ENCODE results near the gene DKK1.

The DKK1 gene

GRCh38 chr10:52284416-52285013 lies 29.6 kb upstream of the DKK1 start:
- peaks cover 0 to 17% (median 0%) of the 10 kb centered on the region in 4 donors for H3K4me1 ChIP-seq
- no peaks in the 10 kb centered on the region for H3K9me3 ChIP-seq
- intact Hi-C loops (cut with DNase I; ENCODE audit: low total_unique reads), result no loop called here
- H3K36me3 ChIP-seq, result peaks cover 15 to 39% (median 37%) of the 10 kb centered on the region in 3 donors
- H3K27ac ChIP-seq, result no peak overlapping the region
- TF ChIP-seq, protein P1, sequence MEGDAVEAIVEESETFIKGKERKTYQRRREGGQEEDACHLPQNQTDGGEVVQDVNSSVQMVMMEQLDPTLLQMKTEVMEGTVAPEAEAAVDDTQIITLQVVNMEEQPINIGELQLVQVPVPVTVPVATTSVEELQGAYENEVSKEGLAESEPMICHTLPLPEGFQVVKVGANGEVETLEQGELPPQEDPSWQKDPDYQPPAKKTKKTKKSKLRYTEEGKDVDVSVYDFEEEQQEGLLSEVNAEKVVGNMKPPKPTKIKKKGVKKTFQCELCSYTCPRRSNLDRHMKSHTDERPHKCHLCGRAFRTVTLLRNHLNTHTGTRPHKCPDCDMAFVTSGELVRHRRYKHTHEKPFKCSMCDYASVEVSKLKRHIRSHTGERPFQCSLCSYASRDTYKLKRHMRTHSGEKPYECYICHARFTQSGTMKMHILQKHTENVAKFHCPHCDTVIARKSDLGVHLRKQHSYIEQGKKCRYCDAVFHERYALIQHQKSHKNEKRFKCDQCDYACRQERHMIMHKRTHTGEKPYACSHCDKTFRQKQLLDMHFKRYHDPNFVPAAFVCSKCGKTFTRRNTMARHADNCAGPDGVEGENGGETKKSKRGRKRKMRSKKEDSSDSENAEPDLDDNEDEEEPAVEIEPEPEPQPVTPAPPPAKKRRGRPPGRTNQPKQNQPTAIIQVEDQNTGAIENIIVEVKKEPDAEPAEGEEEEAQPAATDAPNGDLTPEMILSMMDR (IDR thresholded peaks at IDR 0.05), result no peak
- DNase-seq, result no peak
- H3K27me3 ChIP-seq, result no peaks in the 10 kb centered on the region
- H3K4me3 ChIP-seq, result no peak overlapping the region

DNA sequence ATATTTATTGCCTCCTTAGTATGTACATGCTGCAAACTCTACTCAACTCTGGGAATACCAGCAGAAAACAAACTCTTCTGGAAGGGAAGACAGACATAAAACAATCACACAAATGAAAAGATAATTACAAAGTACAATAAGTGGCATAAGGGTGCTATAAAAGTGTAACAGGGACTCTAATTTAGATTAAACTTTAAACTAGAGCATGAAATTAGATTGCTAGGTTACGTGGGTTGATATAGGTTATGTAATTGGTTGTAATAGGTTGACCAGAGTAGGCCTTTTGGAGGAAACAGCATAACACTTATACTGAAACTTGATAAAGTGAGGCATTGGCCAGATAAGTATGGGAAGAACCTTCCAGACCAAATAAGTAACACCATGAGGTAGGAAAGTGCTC lies 26.2 kb upstream of the DKK1 start:
- intact Hi-C loops (cut with DNase I; ENCODE audit: low total_unique reads), result no loop called here
- TF ChIP-seq, protein P1 (IDR thresholded peaks at IDR 0.05), result no peak
- Histone ChIP-seq H3K36me3 (peaks cover 7 to 37% (median 31%) of the 10 kb centered on the region in 3 donors), H3K4me3 (no peak overlapping the region), H3K4me1 (no peaks in the 10 kb centered on the region), H3K9me3 (no peaks in the 10 kb centered on the region), H3K27me3 (no peaks in the 10 kb centered on the region), H3K27ac (no peak overlapping the region)
- no peak for DNase-seq

GRCh38 chr10:52297747-52298146 lies 16.3 kb upstream of the DKK1 start:
- Histone ChIP-seq H3K27ac (no peak overlapping the region), H3K4me1 (no peaks in the 10 kb centered on the region), H3K36me3 (peaks cover 0 to 9% (median 5%) of the 10 kb centered on the region in 3 donors), H3K9me3 (no peaks in the 10 kb centered on the region), H3K27me3 (no peaks in the 10 kb centered on the region), H3K4me3 (no peak overlapping the region)
- TF ChIP-seq, protein P1 (IDR thresholded peaks at IDR 0.05), result no peak
- intact Hi-C loops (cut with DNase I; ENCODE audit: low total_unique reads), result no loop called here
- DNase-seq, result no peak

GRCh38 chr10:52300599-52301277 lies 13.3 kb upstream of the DKK1 start:
- Histone ChIP-seq H3K36me3 (no peaks in the 10 kb centered on the region), H3K27me3 (no peaks in the 10 kb centered on the region), H3K4me1 (no peaks in the 10 kb centered on the region), H3K27ac (no peak overlapping the region), H3K9me3 (no peaks in the 10 kb centered on the region), H3K4me3 (no peak overlapping the region)
- intact Hi-C loops (cut with DNase I; ENCODE audit: low total_unique reads), result no loop called here
- DNase-seq, result no peak
- TF ChIP-seq, protein P1 (IDR thresholded peaks at IDR 0.05), result no peak

DNA sequence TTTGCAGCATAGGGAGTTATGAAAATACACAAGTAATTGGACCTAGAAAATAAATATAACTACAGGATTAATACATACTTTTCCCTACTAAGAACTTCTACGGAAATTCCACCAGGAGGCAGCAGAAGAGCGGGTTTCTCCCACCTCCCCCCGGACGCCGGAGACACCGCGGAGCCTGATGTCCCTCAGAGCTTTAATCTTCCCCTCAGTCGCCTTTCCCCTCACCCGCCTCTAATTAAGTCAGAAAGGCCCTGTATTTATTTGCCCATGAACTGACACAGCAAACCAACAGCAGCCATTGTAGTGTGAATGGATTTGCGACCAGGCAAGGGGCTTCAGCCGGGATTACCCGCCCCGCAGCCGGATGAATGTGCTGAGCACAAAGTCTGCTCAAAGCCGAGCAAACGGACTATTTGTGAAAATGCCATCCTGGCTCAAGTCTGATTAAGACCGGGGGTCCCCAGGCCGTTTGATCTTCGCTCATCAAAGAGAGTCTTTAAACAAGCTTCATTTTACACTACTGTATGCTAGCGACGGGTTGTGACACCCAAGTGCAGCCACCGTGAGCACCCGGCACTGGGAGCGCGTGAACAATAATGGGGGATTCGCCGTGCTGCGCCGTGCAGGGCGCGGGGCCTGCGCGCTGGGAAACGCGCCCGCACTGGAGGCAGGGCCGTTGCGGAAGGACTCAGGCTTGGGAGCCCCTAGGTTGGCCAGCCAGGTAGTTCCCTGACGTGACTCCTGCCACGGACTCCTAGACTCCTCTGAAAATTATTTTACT lies 5.6 kb upstream of the DKK1 start:
- Histone ChIP-seq H3K9me3 (no peaks in the 10 kb centered on the region), H3K4me1 (peaks cover 0 to 12% (median 5%) of the 10 kb centered on the region in 4 donors), H3K4me3 (peak overlapping the region; percentile 41 to 45), H3K27me3 (peaks cover 0 to 6% of the 10 kb centered on the region in 2 donors), H3K27ac (no peak overlapping the region), H3K36me3 (no peaks in the 10 kb centered on the region)
- intact Hi-C loops (cut with DNase I; ENCODE audit: low total_unique reads), result no loop called here
- DNase-seq, result peak in 1 of 2 donors; percentile 68
- TF ChIP-seq, protein P1 (IDR thresholded peaks at IDR 0.05), result peak; percentile 71 to 72
